Nephron (organoid): ENCODE measurements around the gene INTS3.

Experiments
- H3K27ac Mint-ChIP-seq, 3 experiments: 2 replicates each; pipeline ENCODE4 v1.8.0; 2020; ENCODE audit warnings: mixed read lengths in 3 of 3, mild to moderate bottlenecking in 2 of 3, moderate library complexity in 1 of 3
- H3K27me3 Mint-ChIP-seq: 2 replicates; pipeline ENCODE4 v1.8.0; 2021; ENCODE audit warnings: low read depth, mild to moderate bottlenecking, moderate library complexity, mixed read lengths
- H3K36me3 Mint-ChIP-seq: 2 replicates; pipeline ENCODE4 v1.8.0; 2020; ENCODE audit warnings: low read depth, mixed read lengths
- H3K4me1 Mint-ChIP-seq: 2 replicates; pipeline ENCODE4 v1.8.0; 2020; ENCODE audit warnings: mixed read lengths
- H3K4me3 Mint-ChIP-seq, 3 experiments: 2 replicates each; pipeline ENCODE4 v1.8.0; 2020; ENCODE audit warnings: mild to moderate bottlenecking in 3 of 3, mixed read lengths in 3 of 3, moderate library complexity in 2 of 3
- H3K9me3 Mint-ChIP-seq: 2 replicates; pipeline ENCODE4 v1.8.0; 2020; ENCODE audit warnings: mixed read lengths
- CTCF ChIP-seq, 3 experiments: fragments of 200-600 bp; sonication (generic); IDR thresholded peaks; one replicate each; pipeline ENCODE4 v1.5.0; 2021; ENCODE audit warnings: antibody characterized with exemption in 3 of 3; ENCODE audit not compliant: unreplicated experiment in 3 of 3

The INTS3 gene

DNA sequence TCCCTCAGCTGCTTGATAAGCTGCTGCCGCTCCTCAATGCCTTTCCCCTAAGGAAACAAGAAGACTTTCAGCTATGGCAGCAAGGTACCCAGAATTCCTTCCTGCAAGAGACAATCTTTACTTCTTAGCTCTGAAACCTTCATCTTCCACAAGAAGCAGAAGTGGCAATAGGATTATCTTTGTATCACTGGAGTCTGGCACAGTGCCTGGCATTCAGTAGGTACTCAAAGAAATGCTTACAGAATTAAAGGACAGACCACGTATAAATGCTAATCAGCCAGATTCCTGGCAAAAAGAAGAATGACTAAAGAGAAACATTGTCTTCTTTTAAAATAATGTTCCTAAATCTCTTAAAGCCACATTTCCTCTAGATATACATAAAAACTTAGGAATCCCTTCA, 91.0 kb downstream of the INTS3 start:
- Mint-ChIP-seq H3K4me1 (no peaks in the 10 kb centered on the region), H3K36me3 (peaks cover 54% of the 10 kb centered on the region), H3K27me3 (no peaks in the 10 kb centered on the region), H3K4me3 (no peak overlapping the region), H3K27ac (no peak overlapping the region), H3K9me3 (no peaks in the 10 kb centered on the region)
- no peak for TF ChIP-seq CTCF (IDR thresholded peaks at IDR 0.05; ENCODE audit: unreplicated experiment in 3 of 3)
